ENCODE measurements around the gene EARS2.
"Not testable (repeated sequence)": the region's sequence is repeated elsewhere in the genome, so short reads cannot be mapped to it uniquely, and the experiment has no call there.

EARS2 gene

GRCh38 chr16:23566724-23567123, 9.6 kb upstream of the EARS2 start:
- DNase-seq: no peak

- no peak for DNase-seq
Observed at GRCh38 chr16:23564575-23565363, 7.6 kb upstream of the EARS2 start.

- no peak for DNase-seq
Observed at GRCh38 chr16:23563186-23563585, 6.0 kb upstream of the EARS2 start.

GRCh38 chr16:23562505-23562904, 5.4 kb upstream of the EARS2 start:
- no peak for DNase-seq

GRCh38 chr16:23561586-23561985, 4.4 kb upstream of the EARS2 start:
- no peak for DNase-seq

- DNase-seq: peak; percentile 19 to 35
Observed at GRCh38 chr16:23557779-23558702, 891 bp upstream of the EARS2 start.

- DNase-seq: no peak
Observed at GRCh38 chr16:23554536-23554935, 2.6 kb downstream of the EARS2 start.

GRCh38 chr16:23552161-23552560, 5.0 kb downstream of the EARS2 start:
- DNase-seq: no peak

GRCh38 chr16:23549938-23550337, 7.2 kb downstream of the EARS2 start:
- DNase-seq: no peak

GRCh38 chr16:23544436-23544835, 12.7 kb downstream of the EARS2 start:
- no peak for DNase-seq

- DNase-seq: not testable (repeated sequence)
Observed at GRCh38 chr16:23540817-23541178, 16.4 kb downstream of the EARS2 start.

- no peak for DNase-seq
Observed at GRCh38 chr16:23539984-23540816, 16.9 kb downstream of the EARS2 start.

- DNase-seq: no peak
Observed at GRCh38 chr16:23538919-23539278, 18.3 kb downstream of the EARS2 start.

GRCh38 chr16:23537390-23537789, 19.8 kb downstream of the EARS2 start:
- DNase-seq: no peak

- DNase-seq: no peak
Observed at GRCh38 chr16:23535901-23536300, 21.2 kb downstream of the EARS2 start.

GRCh38 chr16:23534868-23535860, 22.0 kb downstream of the EARS2 start:
- DNase-seq: no peak

GRCh38 chr16:23532448-23532847, 24.7 kb downstream of the EARS2 start:
- no peak for DNase-seq

GRCh38 chr16:23530062-23530461, 27.1 kb downstream of the EARS2 start:
- DNase-seq: no peak

GRCh38 chr16:23528644-23529310, 28.4 kb downstream of the EARS2 start:
- no peak for DNase-seq

- no peak for DNase-seq
Observed at GRCh38 chr16:23527961-23528643, 29.0 kb downstream of the EARS2 start.

- DNase-seq: no peak
Observed at GRCh38 chr16:23524886-23525285, 32.3 kb downstream of the EARS2 start.

All from stimulated activated CD4-positive, alpha-beta T cell treated with anti-CD3 and anti-CD28 coated beads, Interleukin-2, amount 100 ng/mL, for 24 hours (primary cell).